Progenitor cell of endocrine pancreas (in vitro differentiated cells): Measurements from ENCODE around the gene MST1R. TPM values are rescaled to one million over a fixed set of nuclear protein-coding genes. Genes with fewer than 3 reads are reported as not detected.

Experiments used
- DNase-seq: peaks from one replicate; pipeline ENCODE4 v3.0.0; 2021; ENCODE audit warnings: low spot score; ENCODE audit not compliant: unreplicated experiment
- H3K27ac Mint-ChIP-seq: 2 replicates; pipeline ENCODE4 v1.8.0; 2021; ENCODE audit warnings: mild to moderate bottlenecking, moderate library complexity, mixed read lengths
- H3K27me3 Mint-ChIP-seq: 2 replicates; pipeline ENCODE4 v1.8.0; 2021; ENCODE audit warnings: mixed read lengths
- H3K36me3 Mint-ChIP-seq: 2 replicates; pipeline ENCODE4 v1.8.0; 2022; ENCODE audit warnings: mixed read lengths; ENCODE audit not compliant: insufficient read depth
- H3K4me1 Mint-ChIP-seq: 2 replicates; pipeline ENCODE4 v1.8.0; 2021; ENCODE audit warnings: low read depth, mixed read lengths
- H3K4me3 Mint-ChIP-seq: 2 replicates; pipeline ENCODE4 v1.8.0; 2021; ENCODE audit warnings: low read depth, mild to moderate bottlenecking, moderate library complexity, mixed read lengths
- H3K9me3 Mint-ChIP-seq: 2 replicates; pipeline ENCODE4 v1.8.0; 2021; ENCODE audit warnings: low read depth, mixed read lengths
- CTCF ChIP-seq: fragments of 200-600 bp; sonication (generic); IDR thresholded peaks from one replicate; pipeline ENCODE4 v1.5.0; 2021; ENCODE audit warnings: antibody characterized with exemption, mild to moderate bottlenecking; ENCODE audit not compliant: unreplicated experiment
- total RNA-seq: library from RNA; stranded (reverse); gene quantifications from 2 replicates; pipeline ENCODE4 v1.2.1, GENCODE V29; 2021

Gene MST1R
- total RNA-seq, 1 donor from 2014 or later, result 4.4 TPM

- TF ChIP-seq CTCF, result no peak
- Mint-ChIP-seq H3K27ac (no peak overlapping the region), H3K4me3 (no peak overlapping the region), H3K4me1 (no peaks in the 10 kb centered on the region), H3K36me3 (peaks cover 1% of the 10 kb centered on the region), H3K9me3 (no peaks in the 10 kb centered on the region), H3K27me3 (peaks cover 7% of the 10 kb centered on the region)
- DNase-seq, result no peak
Observed at GRCh38 chr3:49916686-49917085, 13.0 kb upstream of the MST1R start.

- Mint-ChIP-seq H3K36me3 (peaks cover 8% of the 10 kb centered on the region), H3K4me1 (no peaks in the 10 kb centered on the region), H3K27me3 (peaks cover 19% of the 10 kb centered on the region), H3K4me3 (no peak overlapping the region), H3K27ac (no peak overlapping the region), H3K9me3 (no peaks in the 10 kb centered on the region)
- no peak for TF ChIP-seq CTCF
- no peak for DNase-seq
Observed at GRCh38 chr3:49914906-49915305, 11.2 kb upstream of the MST1R start.

- Mint-ChIP-seq H3K27me3 (peaks cover 26% of the 10 kb centered on the region), H3K9me3 (no peaks in the 10 kb centered on the region), H3K4me3 (no peak overlapping the region), H3K4me1 (no peaks in the 10 kb centered on the region), H3K36me3 (peaks cover 8% of the 10 kb centered on the region), H3K27ac (peak overlapping the region; percentile 25)
- no peak for DNase-seq
- TF ChIP-seq CTCF, result no peak
Observed at GRCh38 chr3:49912881-49913281, 9.2 kb upstream of the MST1R start.

- Mint-ChIP-seq H3K9me3 (no peaks in the 10 kb centered on the region), H3K27ac (no peak overlapping the region), H3K36me3 (peaks cover 8% of the 10 kb centered on the region), H3K4me3 (no peak overlapping the region), H3K27me3 (peaks cover 26% of the 10 kb centered on the region), H3K4me1 (no peaks in the 10 kb centered on the region)
- TF ChIP-seq CTCF, result no peak
- no peak for DNase-seq
Observed at GRCh38 chr3:49911611-49912010, 7.9 kb upstream of the MST1R start.

- H3K36me3 Mint-ChIP-seq, result peaks cover 8% of the 10 kb centered on the region
- TF ChIP-seq CTCF, result no peak
- no peaks in the 10 kb centered on the region for H3K9me3 Mint-ChIP-seq
- no peak overlapping the region for H3K4me3 Mint-ChIP-seq
- no peak overlapping the region for H3K27ac Mint-ChIP-seq
- no peak for DNase-seq
- H3K27me3 Mint-ChIP-seq, result peaks cover 26% of the 10 kb centered on the region
- H3K4me1 Mint-ChIP-seq, result no peaks in the 10 kb centered on the region
Observed at GRCh38 chr3:49911124-49911420, 7.4 kb upstream of the MST1R start.
